Heart left ventricle (tissue), 13 donors: Measurements from ENCODE around the gene PRXL2A.

Experiments used
- POLR2A ChIP-seq, 2 donors: fragments of 450-650 bp; IDR thresholded peaks; one replicate each; pipeline ENCODE4 v1.6.1; 2017; ENCODE audit warnings: antibody characterized with exemption in 2 of 2, mild to moderate bottlenecking in 2 of 2, moderate library complexity in 2 of 2
- TF ChIP-seq, protein P1 (sequence below), 12 donors: fragments of 200-600 bp; sonication (generic) in 4 of 12; IDR thresholded peaks; one replicate each; pipeline versions ENCODE4 v1.5.0 to v1.8.0; 2018 to 2022; ENCODE audit warnings: antibody characterized with exemption in 12 of 12, mild to moderate bottlenecking in 5 of 12
- donor health status: ischemic (EF 13 %, LVEDD 7.1; RV severe dilation, severe dysfunction).
- donor health status: DM: no; HTN: yes; CAD: no.
- donor health status: DM: no; HTN: no; CAD: no.
- donor health status: ischemic (EF 25% LVEDD 6.9; RV normal size, moderate dysfunction).
- donor health status: ischemic (EF 25% LVEDD 5.7; RV mildly dilated, moderate dysfunction).
- donor health status: ischemic (EF 35%, LVEDD 5.7; RV mildly dilated, moderate dysfunction).
- donor health status: nonischemic (EF 11% LVEDD 7.7; RV severe dilation, severe dysfunction).
- donor health status: DM: yes; HTN: yes; CAD: no.
- donor health status: PGD.
- donor health status: ischemic (EF 29% LVEDD 5.4; RV normal size, mild dysfunction).
- donor health status: nonischemic (EF 23%, LVEDD 6.1; RV moderate dilation, normal function).

DNA sequence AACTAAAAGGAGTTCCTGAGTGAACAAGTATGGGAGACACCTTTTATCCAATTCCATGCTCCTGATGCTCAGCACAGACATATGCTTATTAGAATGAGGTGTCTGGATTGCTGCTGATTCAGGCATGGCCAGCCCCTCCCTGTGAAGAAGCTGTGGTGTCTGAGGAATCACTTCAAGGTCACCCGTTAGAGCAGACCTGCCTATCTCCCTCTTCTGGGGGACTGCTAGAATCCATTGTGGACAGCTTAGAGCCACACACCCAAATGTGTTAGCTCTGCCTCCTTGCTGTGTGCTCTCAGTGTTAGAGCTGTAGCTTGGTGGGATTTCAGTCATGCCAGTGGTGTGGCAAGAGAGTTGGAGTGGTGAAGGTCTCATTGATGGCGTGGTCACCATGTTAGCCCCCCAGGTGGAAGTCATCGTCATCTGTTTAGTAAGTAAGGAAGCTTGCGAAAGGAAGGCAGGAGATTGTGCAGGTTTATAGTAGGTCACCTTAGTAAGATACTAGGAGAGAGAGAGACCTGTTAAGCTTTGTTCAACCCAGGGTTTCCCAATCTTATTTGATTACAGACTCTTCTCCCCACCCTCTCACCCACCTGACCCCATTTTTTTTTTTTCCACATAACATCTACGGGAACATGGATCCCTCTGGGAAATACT lies 12.8 kb downstream of the PRXL2A start:
- TF ChIP-seq, protein P1, sequence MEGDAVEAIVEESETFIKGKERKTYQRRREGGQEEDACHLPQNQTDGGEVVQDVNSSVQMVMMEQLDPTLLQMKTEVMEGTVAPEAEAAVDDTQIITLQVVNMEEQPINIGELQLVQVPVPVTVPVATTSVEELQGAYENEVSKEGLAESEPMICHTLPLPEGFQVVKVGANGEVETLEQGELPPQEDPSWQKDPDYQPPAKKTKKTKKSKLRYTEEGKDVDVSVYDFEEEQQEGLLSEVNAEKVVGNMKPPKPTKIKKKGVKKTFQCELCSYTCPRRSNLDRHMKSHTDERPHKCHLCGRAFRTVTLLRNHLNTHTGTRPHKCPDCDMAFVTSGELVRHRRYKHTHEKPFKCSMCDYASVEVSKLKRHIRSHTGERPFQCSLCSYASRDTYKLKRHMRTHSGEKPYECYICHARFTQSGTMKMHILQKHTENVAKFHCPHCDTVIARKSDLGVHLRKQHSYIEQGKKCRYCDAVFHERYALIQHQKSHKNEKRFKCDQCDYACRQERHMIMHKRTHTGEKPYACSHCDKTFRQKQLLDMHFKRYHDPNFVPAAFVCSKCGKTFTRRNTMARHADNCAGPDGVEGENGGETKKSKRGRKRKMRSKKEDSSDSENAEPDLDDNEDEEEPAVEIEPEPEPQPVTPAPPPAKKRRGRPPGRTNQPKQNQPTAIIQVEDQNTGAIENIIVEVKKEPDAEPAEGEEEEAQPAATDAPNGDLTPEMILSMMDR (IDR thresholded peaks at IDR 0.05) = no peak
- no peak for TF ChIP-seq POLR2A (IDR thresholded peaks at IDR 0.05)
